ENCODE data around the gene TMEM154.

TMEM154 gene

DNA sequence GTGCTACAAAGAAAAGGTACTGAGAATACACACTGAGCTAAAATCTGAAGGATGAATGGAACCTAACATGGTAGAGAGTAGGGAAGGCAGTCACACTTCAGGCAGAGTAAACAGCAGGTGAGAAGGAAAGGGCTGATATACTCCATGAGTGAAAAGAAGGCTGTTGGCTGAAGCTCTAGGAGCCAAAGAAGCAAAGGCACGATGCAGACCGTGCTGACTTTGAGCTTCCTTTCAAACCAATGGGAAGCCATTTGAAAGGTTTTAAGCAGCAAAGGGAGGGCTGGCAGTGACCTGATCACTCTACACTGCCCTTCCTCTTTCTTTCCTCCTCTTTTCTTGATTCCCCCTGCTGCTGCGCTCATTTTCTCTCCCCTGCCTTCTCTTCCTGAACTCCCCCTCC lies 66.4 kb downstream of the TMEM154 start (continued):
- TF ChIP-seq, protein P1, sequence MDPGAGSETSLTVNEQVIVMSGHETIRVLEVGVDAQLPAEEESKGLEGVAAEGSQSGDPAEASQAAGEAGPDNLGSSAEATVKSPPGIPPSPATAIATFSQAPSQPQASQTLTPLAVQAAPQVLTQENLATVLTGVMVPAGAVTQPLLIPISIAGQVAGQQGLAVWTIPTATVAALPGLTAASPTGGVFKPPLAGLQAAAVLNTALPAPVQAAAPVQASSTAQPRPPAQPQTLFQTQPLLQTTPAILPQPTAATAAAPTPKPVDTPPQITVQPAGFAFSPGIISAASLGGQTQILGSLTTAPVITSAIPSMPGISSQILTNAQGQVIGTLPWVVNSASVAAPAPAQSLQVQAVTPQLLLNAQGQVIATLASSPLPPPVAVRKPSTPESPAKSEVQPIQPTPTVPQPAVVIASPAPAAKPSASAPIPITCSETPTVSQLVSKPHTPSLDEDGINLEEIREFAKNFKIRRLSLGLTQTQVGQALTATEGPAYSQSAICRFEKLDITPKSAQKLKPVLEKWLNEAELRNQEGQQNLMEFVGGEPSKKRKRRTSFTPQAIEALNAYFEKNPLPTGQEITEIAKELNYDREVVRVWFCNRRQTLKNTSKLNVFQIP (CRISPR knock-in tag; IDR thresholded peaks at IDR 0.05; ENCODE audit: borderline replicate concordance, low read depth) = no peak
- TF ChIP-seq TOX (CRISPR knock-in tag; IDR thresholded peaks at IDR 0.05; ENCODE audit: borderline replicate concordance) (no peak), CSDC2 (CRISPR knock-in tag; IDR thresholded peaks at IDR 0.05) (no peak), ZNF70 (CRISPR knock-in tag; IDR thresholded peaks at IDR 0.05) (no peak), PPARA (CRISPR knock-in tag; IDR thresholded peaks at IDR 0.05; ENCODE audit: borderline replicate concordance) (no peak), OSR1 (CRISPR knock-in tag; IDR thresholded peaks at IDR 0.05) (no peak)
- TF ChIP-seq, protein P2, sequence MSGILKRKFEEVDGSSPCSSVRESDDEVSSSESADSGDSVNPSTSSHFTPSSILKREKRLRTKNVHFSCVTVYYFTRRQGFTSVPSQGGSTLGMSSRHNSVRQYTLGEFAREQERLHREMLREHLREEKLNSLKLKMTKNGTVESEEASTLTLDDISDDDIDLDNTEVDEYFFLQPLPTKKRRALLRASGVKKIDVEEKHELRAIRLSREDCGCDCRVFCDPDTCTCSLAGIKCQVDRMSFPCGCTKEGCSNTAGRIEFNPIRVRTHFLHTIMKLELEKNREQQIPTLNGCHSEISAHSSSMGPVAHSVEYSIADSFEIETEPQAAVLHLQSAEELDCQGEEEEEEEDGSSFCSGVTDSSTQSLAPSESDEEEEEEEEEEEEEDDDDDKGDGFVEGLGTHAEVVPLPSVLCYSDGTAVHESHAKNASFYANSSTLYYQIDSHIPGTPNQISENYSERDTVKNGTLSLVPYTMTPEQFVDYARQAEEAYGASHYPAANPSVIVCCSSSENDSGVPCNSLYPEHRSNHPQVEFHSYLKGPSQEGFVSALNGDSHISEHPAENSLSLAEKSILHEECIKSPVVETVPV (CRISPR knock-in tag; IDR thresholded peaks at IDR 0.05) = no peak

DNA sequence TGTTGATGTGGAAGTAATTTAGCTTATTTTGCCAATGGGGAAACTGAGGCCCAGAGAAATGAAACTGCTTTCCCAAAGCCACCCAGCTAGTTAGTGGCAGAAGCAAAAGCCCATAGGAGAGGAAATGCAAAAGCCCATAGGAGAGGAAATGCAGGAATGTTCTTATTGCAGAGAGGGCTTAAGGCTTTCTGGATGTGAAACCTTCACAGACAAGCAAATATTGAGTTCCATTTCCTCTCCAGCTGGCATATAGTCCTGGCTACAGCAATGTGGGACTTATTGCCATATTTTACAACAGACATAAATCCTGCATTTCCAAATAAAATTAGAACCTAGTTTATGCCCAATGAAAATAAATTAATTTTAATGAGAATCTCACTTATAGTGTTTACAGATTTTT lies 69.7 kb downstream of the TMEM154 start:
- TF ChIP-seq ZNF70 (CRISPR knock-in tag; IDR thresholded peaks at IDR 0.05) = no peak
- no peak for TF ChIP-seq RARB (CRISPR knock-in tag; IDR thresholded peaks at IDR 0.05)
- TF ChIP-seq TCF4 (CRISPR knock-in tag; IDR thresholded peaks at IDR 0.05; ENCODE audit: borderline replicate concordance) = no peak
- TF ChIP-seq, protein P2 (CRISPR knock-in tag; IDR thresholded peaks at IDR 0.05) = no peak
- TF ChIP-seq ZFP30 (CRISPR knock-in tag; IDR thresholded peaks at IDR 0.05) = no peak
- no peak for TF ChIP-seq ZC3H10 (CRISPR knock-in tag; IDR thresholded peaks at IDR 0.05)
- no peak for ATAC-seq

DNA sequence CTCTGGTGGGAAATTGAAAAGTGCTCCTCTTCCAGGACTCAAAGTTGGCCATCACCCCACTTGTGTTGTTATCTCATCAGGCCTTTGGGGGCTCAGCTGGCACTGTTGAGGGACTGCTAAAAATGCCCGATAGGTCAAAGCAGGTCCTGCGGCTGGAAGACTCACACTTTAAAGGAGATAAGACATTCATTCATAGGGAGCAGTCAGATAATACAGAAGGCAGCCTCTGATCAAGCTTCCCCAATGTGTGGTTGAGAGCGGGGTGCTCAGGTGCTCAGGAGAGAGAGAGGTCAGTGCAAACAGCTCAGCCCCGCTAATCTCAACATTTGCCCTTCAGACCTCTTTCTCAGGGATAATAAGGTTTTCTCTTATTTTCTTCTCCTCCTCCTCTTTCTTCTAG lies 70.3 kb downstream of the TMEM154 start:
- ATAC-seq = no peak
- TF ChIP-seq, protein P3, sequence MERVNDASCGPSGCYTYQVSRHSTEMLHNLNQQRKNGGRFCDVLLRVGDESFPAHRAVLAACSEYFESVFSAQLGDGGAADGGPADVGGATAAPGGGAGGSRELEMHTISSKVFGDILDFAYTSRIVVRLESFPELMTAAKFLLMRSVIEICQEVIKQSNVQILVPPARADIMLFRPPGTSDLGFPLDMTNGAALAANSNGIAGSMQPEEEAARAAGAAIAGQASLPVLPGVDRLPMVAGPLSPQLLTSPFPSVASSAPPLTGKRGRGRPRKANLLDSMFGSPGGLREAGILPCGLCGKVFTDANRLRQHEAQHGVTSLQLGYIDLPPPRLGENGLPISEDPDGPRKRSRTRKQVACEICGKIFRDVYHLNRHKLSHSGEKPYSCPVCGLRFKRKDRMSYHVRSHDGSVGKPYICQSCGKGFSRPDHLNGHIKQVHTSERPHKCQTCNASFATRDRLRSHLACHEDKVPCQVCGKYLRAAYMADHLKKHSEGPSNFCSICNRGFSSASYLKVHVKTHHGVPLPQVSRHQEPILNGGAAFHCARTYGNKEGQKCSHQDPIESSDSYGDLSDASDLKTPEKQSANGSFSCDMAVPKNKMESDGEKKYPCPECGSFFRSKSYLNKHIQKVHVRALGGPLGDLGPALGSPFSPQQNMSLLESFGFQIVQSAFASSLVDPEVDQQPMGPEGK (CRISPR knock-in tag; IDR thresholded peaks at IDR 0.05; ENCODE audit: borderline replicate concordance) = no peak
- TF ChIP-seq ESRRG (CRISPR knock-in tag; IDR thresholded peaks at IDR 0.05) (no peak), RARB (CRISPR knock-in tag; IDR thresholded peaks at IDR 0.05) (no peak), GLIS3 (CRISPR knock-in tag; IDR thresholded peaks at IDR 0.05) (no peak), ZC3H10 (CRISPR knock-in tag; IDR thresholded peaks at IDR 0.05) (no peak), BACH2 (CRISPR knock-in tag; IDR thresholded peaks at IDR 0.05; ENCODE audit: borderline replicate concordance) (no peak), OSR1 (CRISPR knock-in tag; IDR thresholded peaks at IDR 0.05) (no peak)
- TF ChIP-seq, protein P4, sequence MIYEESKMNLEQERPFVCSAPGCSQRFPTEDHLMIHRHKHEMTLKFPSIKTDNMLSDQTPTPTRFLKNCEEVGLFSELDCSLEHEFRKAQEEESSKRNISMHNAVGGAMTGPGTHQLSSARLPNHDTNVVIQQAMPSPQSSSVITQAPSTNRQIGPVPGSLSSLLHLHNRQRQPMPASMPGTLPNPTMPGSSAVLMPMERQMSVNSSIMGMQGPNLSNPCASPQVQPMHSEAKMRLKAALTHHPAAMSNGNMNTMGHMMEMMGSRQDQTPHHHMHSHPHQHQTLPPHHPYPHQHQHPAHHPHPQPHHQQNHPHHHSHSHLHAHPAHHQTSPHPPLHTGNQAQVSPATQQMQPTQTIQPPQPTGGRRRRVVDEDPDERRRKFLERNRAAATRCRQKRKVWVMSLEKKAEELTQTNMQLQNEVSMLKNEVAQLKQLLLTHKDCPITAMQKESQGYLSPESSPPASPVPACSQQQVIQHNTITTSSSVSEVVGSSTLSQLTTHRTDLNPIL (CRISPR knock-in tag; IDR thresholded peaks at IDR 0.05; ENCODE audit: low read depth) = no peak

DNA sequence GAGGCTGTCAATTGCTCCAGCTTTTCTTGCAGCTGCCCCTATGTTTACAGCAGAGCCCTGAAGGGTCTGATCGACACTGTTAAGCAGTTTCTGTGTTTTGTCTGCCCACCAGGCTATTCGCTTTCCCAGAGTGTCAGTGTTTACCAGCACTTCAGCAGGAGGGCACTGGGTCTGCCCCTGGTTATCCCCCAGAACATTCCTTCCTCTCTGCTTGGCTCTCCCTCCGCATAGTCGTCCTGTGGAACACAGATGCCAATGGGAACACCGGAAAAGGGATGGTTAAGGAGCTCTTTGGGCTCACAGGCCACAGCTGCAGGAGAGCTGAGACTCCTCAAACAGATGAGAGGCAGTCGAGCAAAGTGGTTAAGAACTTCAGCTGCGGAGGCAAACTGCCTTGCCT lies 72.6 kb downstream of the TMEM154 start:
- ATAC-seq = no peak
- TF ChIP-seq ESRRG (CRISPR knock-in tag; IDR thresholded peaks at IDR 0.05) (no peak), ARNTL (CRISPR knock-in tag; IDR thresholded peaks at IDR 0.05; ENCODE audit: borderline replicate concordance, low read depth) (no peak), SNAI2 (CRISPR knock-in tag; IDR thresholded peaks at IDR 0.05) (no peak), ZNF8 (CRISPR knock-in tag; IDR thresholded peaks at IDR 0.05) (no peak), ZNF70 (CRISPR knock-in tag; IDR thresholded peaks at IDR 0.05) (no peak), TOX (CRISPR knock-in tag; IDR thresholded peaks at IDR 0.05; ENCODE audit: borderline replicate concordance) (no peak), PPARA (CRISPR knock-in tag; IDR thresholded peaks at IDR 0.05; ENCODE audit: borderline replicate concordance) (no peak)
- TF ChIP-seq, protein P2 (CRISPR knock-in tag; IDR thresholded peaks at IDR 0.05) = no peak
- TF ChIP-seq, protein P4 (CRISPR knock-in tag; IDR thresholded peaks at IDR 0.05; ENCODE audit: low read depth) = no peak
